GM21786 (cell line): ENCODE measurements around the gene PPAN.

Experiments
- ATAC-seq: cut with Tn5 transposase; IDR thresholded peaks from one replicate; pipeline ENCODE4 v1.9.1; 2021; ENCODE audit not compliant: unreplicated experiment

The PPAN gene

DNA sequence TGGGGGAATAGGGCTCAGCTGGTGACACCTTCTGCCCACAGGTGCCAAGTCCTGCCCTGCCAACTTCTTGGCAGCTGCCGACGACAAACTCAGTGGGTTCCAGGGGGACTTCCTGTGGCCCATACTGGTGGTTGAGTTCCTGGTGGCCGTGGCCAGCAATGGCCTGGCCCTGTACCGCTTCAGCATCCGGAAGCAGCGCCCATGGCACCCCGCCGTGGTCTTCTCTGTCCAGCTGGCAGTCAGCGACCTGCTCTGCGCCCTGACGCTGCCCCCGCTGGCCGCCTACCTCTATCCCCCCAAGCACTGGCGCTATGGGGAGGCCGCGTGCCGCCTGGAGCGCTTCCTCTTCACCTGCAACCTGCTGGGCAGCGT, 7.4 kb downstream of the PPAN start:
- ATAC-seq, result no peak

DNA sequence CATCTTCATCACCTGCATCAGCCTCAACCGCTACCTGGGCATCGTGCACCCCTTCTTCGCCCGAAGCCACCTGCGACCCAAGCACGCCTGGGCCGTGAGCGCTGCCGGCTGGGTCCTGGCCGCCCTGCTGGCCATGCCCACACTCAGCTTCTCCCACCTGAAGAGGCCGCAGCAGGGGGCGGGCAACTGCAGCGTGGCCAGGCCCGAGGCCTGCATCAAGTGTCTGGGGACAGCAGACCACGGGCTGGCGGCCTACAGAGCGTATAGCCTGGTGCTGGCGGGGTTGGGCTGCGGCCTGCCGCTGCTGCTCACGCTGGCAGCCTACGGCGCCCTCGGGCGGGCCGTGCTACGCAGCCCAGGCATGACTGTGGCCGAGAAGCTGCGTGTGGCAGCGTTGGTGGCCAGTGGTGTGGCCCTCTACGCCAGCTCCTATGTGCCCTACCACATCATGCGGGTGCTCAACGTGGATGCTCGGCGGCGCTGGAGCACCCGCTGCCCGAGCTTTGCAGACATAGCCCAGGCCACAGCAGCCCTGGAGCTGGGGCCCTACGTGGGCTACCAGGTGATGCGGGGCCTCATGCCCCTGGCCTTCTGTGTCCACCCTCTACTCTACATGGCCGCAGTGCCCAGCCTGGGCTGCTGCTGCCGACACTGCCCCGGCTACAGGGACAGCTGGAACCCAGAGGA, 7.9 kb downstream of the PPAN start:
- no peak for ATAC-seq

DNA sequence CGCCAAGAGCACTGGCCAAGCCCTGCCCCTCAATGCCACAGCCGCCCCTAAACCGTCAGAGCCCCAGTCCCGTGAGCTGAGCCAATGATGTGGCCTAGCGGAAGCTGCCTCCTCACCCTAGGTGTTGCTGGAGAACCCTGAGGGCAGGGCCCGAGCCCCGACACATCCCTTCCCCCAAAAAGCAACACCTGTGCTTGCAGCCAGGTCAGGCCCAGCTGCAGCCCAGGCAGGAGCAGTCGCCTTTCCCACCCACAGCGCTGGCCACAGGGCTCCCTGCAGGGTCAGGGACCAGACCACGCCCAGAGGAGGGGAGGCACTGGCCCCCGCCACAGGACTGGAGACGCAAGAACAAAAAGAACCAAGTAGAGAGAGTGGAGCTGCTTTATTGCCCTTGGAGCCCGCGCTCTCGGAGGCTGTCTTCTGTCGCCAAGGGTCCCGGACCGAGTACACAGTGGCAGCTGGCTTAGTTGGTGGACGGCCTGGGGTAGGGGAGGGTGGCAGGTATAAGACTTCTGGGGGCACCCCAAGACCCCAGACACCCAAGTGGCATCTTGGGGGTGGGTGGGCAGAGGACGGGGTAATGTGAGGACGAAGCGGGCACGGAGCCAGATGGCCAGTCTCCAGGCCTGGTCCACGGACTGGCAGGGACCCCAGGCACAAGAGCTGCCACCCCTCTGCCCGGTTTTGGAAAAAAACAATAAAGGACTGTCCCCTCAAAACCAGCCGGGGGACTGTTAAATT, 8.7 kb downstream of the PPAN start:
- ATAC-seq, result no peak

DNA sequence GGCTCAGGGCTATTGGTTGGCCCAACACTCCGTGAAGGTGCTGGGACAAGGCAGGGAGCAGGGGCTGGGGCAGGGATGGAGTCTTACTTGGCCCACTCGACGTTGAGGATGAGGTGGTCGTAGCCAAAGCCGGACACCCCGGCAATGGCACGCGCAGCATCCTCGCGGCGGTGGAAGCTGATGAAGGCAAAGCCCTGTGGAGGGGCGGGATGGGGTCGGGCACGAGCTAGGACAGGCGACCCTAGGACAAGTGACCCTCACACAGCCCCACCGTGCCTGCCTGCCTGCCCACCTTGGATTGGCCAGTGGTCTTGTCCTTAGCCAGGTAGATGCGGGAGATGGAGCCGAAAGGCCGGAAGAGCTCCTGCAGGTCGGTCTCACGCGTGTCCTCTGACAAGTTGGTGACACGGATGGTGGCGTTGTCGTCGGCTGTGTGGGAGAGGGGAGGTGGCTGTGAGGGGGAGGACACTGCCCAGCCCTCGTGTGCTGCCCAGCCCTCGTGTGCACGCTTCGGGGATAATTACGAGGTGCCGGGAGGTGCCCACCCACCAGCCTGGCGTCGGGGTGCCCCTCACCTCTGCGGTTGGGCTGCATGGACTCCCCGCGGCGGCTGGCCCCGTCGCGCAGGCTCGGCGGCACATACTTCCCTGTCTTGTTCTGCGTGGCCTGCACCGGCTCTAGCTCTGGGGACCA, 9.4 kb downstream of the PPAN start:
- no peak for ATAC-seq

DNA sequence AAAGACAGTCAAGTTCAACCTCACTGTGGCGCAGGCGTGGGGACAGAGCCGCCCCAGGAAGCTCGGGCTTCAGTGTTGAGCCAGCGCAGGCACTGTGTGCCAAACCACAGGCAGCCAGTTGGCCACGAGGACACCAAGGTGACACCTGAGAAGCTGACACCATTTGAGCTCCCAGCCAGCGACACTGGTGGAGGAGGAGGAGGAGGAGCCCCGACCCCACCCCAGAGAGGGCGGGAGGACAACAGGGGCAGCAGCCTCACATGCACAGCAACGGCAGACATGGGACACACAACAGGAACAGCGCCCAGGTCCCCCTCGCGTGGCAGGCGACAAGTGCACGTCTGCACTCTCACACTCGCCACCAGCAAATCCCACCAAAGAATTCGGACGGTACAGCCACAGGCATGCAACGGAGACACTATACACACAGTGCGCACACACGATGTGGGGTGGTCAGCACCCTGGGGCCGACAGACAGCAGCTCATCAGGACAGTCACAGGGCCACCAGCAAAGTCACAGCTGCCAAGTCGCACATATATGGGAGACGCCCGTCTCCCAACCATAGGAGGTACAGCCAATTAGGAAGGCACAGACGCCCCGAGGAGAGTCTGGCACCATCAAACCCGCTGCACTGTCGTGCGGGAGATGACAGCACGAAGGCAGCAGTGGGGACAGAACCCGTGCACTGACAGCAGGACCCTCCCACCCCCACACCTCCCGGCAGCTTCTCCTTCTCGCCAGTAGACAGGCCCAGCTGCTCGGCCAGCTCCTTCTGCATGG, 10.1 kb downstream of the PPAN start:
- no peak for ATAC-seq

DNA sequence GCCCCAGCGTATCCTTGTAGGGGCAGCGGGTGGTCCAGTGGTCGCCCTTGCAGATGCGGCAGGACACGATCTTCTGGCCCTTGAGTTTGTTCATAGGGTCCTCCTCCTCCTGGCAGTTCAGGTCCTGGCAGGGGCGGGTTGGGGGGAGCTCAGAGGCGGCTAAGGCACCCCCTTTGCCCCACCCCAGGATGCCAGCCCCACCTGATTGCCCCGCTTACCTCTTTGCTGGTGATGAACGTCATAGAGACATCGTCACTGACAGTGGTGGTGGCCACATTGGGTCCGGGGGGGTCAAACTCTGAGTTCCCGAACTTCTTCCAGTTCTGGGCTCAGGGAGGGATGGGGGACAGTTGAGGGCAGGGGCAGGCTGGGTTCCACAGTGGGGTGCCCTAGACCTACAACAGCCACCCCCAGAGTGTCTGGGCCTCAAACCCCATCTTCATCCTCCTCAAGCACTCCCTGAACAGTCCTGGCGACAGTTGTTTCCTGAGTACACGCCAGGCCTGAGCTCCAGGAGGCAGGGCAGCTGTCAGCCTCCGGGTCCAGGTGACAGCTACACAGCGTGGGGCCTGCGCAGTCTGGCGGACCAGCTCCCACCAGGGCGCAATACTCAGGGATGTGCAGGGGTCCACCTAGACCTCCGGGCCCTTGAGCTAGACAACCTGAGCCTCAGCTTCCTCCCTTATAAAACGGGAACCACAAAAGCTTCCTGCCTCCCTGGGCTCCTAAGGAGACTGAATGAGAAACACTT, 10.9 kb downstream of the PPAN start:
- no peak for ATAC-seq

DNA sequence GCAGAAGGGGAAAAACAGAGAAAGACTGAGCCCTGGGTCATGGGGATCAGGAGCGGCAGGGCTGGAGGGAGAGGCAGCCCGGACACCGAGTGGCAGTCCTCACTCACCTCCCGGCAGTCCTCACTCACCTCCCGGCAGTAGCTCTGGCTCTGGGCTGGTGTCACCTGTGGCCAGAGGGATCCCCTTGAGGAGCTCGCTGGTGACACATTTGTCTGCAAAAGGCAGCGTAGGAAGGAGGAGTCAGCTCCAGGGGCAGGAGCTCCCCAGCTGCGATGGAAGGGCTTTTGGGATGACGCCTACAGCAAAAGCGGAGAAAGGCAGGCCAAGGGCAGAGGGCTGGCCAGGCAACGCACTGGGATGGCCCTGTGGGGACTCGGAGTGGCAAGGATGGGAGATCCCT, 12.8 kb downstream of the PPAN start:
- ATAC-seq, result no peak

DNA sequence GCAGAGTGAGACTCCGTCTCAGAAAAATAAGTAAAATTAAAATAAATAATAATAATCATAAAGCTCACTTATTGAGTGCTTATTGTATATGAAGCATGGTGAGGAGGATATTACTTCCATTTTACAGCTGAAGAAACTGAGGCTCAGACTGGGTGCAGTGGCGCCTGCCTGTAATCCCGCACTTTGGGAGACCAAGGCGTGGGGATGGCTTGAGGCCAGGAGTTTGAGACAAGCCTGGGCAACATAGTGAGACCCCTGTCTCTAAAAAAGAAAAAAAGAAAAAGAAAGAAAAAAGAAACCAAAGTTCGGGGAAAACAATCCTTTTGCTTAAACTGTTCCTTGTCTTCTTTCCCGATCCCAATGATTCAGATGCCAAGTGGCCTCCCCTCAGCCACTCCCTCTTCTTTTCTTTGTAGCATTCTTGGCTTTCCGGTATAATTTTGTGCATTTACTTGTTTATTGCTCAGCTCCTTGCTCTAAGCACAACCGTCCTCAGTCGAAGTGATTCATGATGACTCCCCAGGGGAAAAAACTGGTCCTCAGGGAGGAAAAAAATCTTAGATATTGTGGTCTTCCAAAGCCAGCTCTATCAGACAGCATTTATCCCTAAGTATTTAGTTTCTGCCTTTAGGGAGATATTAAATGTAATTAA, 14.5 kb downstream of the PPAN start:
- no peak for ATAC-seq

DNA sequence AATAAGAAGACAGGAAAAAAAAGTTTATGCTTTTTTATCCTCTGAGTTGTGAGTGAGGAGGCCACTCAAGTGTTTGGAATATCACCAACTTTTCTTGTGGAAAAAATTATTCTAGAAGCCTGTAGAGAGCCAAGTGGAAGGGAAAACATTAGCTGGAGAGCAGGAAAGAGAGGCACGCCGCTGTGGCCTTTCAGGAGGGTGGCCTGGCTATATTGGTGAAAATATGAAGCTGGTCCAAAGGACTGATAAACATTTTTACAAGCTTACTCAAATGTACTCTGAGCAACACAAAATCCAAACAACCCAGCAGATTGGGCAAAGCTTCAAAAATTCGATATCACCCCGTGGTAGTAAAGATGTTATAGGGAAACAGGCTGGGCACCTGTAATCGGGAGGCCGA, 15.9 kb downstream of the PPAN start:
- no peak for ATAC-seq

DNA sequence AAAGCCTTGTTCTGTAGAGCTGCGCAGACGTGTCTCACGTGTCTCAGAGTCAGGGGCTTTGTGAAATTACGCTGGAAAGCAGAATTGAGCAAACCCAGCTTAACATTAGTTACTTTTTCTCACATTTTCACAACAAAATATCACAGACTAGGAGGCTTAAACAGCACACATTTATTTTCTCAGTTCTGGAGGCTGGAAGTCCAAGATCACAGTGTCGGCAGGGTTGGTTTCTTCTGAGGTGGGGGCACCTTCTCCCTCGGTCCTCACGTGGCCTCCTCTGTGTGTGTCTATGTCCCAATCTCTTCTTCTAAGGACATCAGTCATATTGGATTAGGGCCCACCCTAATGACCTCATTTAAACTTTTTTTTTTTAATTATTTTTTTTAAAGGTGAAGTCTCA, 18.3 kb downstream of the PPAN start:
- ATAC-seq, result no peak

DNA sequence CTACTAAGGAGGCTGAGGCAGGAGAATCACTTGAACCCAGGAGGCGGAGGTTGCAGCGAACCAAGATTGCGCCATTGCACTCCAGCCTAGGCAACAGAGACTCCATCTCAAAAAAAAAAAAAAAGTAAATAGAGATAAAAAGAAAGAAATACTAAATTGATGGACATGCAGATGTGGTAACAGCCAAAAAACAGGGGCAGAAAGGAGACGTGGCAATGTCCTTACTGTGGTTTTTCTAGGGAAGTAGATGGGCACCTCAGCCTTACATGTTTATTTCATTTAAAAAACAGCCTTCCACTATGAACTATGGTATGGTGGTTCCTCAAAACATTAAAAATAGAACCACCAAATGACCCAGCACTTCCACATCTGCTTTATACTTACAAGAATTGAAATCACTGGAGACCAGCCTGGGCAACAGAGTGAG, 20.1 kb downstream of the PPAN start:
- no peak for ATAC-seq

DNA sequence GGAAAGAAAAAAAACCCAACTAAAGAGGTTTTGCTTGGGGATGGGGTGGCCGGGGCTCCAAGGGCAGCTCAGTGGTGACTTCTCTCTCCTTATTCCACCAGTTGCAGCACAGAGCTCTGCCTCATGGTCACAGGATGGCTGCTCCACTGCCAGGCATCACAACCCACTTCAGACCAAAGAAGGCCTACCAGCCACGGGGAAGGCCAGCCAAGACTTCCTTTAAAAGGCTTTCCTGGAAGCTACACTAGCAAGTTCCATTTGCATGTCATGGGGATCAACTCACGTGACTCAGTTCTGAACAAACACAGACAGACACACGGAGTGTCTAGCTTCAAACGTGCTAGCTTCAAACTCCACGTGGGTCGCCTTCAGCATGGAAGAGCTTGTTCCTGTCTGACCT, 26.7 kb downstream of the PPAN start:
- no peak for ATAC-seq

DNA sequence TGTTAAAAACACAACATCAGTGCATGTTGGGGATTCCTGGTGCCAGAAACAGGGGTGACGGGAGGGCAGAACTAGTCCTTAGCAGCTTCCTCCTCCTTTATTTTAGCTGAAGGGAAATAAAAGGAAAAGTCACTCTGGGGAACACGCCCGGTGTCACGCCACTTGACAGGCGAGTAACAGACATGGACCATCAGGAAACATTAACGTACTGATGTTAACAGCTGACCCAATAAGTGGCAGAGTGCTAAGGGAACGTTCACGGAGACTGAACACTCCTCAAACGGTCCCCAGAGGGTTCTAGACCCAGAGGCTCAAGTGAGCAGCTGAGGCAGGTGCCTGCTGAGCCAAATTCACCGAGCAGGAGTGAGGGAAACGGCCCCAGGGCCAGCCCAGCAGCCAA, 27.4 kb downstream of the PPAN start:
- no peak for ATAC-seq

DNA sequence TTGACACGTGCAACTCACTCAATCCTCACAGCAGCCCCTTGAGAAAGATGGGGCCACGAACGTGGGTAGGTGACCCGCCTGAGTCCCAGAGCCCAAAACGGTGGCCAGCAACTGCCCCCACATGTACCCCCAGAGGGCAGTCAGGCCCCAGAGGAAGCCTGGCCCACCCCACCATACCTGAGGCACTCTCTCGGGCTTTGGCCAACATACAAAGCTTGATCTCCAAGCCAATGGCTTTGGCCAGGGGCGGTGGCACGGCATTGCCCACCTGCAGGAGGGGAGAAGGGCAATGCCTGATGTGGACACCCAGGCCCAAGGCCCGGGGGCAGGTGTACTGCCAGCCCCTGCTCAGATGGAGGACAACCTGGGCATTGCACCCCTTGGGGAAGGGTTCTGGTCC, 27.9 kb downstream of the PPAN start:
- ATAC-seq, result no peak

DNA sequence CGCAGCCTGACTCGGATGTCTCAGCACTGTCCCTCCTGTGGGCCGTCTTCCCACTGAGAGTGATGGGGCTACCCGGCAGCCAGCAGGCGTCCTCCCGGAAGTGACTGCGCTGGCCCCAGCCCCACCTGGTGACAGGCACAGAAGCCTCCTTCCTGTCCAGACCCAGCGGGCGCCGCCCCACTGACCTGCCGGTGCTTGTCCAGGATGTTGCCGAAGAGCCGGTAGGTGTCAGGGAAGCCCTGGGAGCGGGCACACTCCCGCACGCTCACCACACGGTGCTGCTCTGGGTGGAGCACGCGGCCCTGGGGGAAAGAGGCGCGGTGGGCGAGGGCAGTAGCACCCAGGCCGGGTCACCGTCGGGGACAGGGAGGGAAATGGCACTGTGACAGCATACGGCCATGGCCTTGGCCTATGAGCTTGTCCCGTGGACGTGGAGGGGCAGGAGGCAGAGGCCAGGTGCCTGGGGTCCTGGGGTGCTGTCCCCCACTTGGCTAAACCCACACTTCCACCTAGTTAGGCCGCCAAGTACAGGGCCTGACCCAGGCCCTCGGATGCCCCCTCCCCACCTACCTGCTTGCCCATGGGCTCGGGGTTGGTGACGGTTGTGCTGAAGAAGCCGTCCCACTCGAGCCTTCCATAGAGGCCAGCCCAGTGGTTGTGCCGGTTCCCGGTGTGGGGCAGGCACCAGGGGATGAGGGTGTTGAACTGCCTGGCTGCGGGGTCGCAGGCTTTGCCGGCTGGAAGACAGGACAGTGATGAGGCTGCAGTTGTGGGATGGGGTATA, 29.6 kb downstream of the PPAN start:
- ATAC-seq, result no peak

DNA sequence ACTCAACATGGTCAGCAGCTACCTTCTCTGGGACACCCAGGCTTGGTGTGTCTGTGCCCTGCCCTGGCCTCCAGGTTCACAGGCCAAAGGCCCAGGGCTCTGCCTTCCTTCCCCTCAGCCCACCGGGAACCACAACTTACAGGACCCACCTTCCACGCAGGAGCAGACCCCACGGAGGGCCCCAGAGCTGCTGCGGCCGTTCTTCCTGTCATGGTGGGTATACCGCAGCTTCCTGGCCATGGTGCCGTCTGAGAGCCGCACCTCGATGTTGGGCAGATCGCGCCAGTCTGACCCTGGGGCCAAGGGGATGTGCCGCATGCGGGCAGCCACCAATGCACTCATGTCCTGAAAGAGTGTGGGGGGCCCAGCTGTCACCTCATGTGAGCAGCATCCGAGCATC, 30.8 kb downstream of the PPAN start:
- no peak for ATAC-seq

DNA sequence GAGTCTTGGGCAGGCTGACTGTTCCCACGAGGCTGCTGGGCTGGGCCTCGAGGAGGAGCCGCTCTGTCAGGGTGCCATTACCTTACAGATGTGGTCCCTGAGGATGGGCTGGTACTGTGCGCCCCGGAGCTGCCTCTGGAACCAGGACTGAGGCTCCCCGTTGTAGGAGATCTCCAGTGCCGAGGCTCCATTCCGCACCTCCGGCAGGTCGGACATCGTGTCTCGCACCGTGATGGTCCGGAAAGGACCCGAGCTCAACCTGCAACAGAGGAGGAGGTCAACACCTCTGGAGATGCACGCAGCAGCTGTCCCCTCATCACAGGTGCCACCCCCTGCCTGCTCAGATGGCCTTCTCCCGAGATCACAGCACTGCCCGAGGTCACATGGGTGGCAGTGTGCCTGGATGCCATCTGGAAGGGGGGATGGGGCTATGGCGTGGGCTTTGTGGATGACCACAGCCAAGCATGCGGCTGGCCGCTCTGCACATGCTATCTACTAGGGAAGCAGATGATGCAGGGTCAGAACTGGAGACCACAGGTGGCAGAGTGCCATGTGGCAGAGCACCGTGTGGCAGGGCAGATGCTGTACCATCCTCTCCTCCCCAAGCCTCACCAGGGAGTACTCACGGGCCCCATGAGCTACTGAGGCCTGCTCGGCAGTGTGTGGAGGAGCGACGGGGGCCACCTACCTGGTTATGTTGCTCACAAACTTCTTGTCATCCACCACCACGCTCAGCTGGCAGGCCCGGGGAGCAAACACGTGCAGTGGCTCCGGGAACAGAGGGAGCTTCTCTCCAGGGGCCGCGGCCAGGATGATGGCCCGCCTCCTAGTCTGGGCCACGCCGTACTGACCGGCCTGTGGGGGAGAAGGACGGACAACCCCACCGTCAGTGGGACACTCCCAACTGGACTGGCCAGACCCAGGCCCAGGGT, 31.9 kb downstream of the PPAN start:
- no peak for ATAC-seq
